HepG2 (cell line): Measurements from ENCODE around the gene CBFA2T2. TPM values are rescaled to one million over a fixed set of nuclear protein-coding genes. Genes with fewer than 3 reads are reported as not detected.

Source experiments
- ASH2L ChIP-seq: fragments of 300-600, 200-600 bp; sonication (generic); IDR thresholded peaks from 2 replicates; pipeline ENCODE4 v1.7.0; 2017; ENCODE audit warnings: low read depth, mild to moderate bottlenecking, moderate library complexity, mixed read lengths, low read length; ENCODE audit not compliant: insufficient read length
- GATAD2A ChIP-seq: IDR thresholded peaks from 2 replicates; pipeline ENCODE4 v1.6.1; 2016
- GTF3A ChIP-seq: sonication (generic); formaldehyde crosslinking; conservative IDR thresholded peaks from 2 replicates; pipeline ENCODE4 v1.4.0; 2020; ENCODE audit warnings: mild to moderate bottlenecking, missing genetic modification reagents
- KDM3A ChIP-seq: IDR thresholded peaks from 2 replicates; pipeline ENCODE4 v1.6.1; 2018; ENCODE audit warnings: low read depth, missing compliant biosample characterization
- KMT2A ChIP-seq: sonication (generic); formaldehyde crosslinking; IDR thresholded peaks from 2 replicates; pipeline ENCODE4 v1.4.0; 2020; ENCODE audit warnings: missing genetic modification reagents
- MED1 ChIP-seq: sonication (generic); formaldehyde crosslinking; IDR thresholded peaks from 2 replicates; pipeline ENCODE4 v1.4.0; 2020; ENCODE audit warnings: missing genetic modification reagents
- MXI1 ChIP-seq: IDR thresholded peaks from 3 replicates; pipeline ENCODE4 v1.6.1; 2012; ENCODE audit warnings: low read depth, low read length, inconsistent platforms, borderline replicate concordance
- POLR2G ChIP-seq: fragments of 200-400 bp; formaldehyde crosslinking; IDR thresholded peaks from 2 replicates; pipeline ENCODE4 v1.6.1; 2018; ENCODE audit warnings: mild to moderate bottlenecking, low read depth, low read length, moderate library complexity
- RAD51 ChIP-seq: fragments of 450-650 bp; IDR thresholded peaks from 2 replicates; pipeline ENCODE4 v1.6.1; 2016; ENCODE audit warnings: borderline replicate concordance
- RNF219 ChIP-seq: sonication (generic); formaldehyde crosslinking; IDR thresholded peaks from 2 replicates; pipeline ENCODE4 v1.5.0; 2020; ENCODE audit warnings: mild to moderate bottlenecking, missing genetic modification reagents
- SP1 ChIP-seq, 2 experiments: fragments of 450-650 bp in 1 of 2; sonication (generic) in 1 of 2; formaldehyde crosslinking in 1 of 2; IDR thresholded peaks; 2 replicates each; pipeline versions ENCODE4 v1.4.0 to v1.6.1; 2016 to 2020; ENCODE audit warnings: missing genetic modification reagents in 1 of 2
- ZIK1 ChIP-seq: sonication (generic); formaldehyde crosslinking; IDR thresholded peaks from 2 replicates; pipeline ENCODE4 v1.5.0; 2020; ENCODE audit warnings: mild to moderate bottlenecking, low read depth, missing genetic modification reagents, borderline replicate concordance
- ZMAT3 ChIP-seq: sonication (generic); formaldehyde crosslinking; conservative IDR thresholded peaks from 2 replicates; pipeline ENCODE4 v1.7.0; 2021; ENCODE audit warnings: missing genetic modification reagents
- ZNF274 ChIP-seq: sonication (generic); formaldehyde crosslinking; IDR thresholded peaks from 2 replicates; pipeline ENCODE4 v1.5.1; 2020; ENCODE audit warnings: mild to moderate bottlenecking, missing genetic modification reagents
- ZNF512 ChIP-seq: sonication (generic); formaldehyde crosslinking; IDR thresholded peaks from 2 replicates; pipeline ENCODE4 v1.4.0; 2020; ENCODE audit warnings: mild to moderate bottlenecking, missing genetic modification reagents
- ZNF549 ChIP-seq: sonication (generic); formaldehyde crosslinking; IDR thresholded peaks from 2 replicates; pipeline ENCODE4 v1.5.0; 2020; ENCODE audit warnings: missing genetic modification reagents
- ZNF557 ChIP-seq: sonication (generic); formaldehyde crosslinking; IDR thresholded peaks from 2 replicates; pipeline ENCODE4 v1.4.0; 2020; ENCODE audit warnings: missing genetic modification reagents
- ZNF589 ChIP-seq: sonication (generic); formaldehyde crosslinking; conservative IDR thresholded peaks from 2 replicates; pipeline ENCODE4 v1.8.0; 2022; ENCODE audit warnings: mild to moderate bottlenecking, moderate library complexity, missing genetic modification reagents
- ZNF605 ChIP-seq: sonication (generic); formaldehyde crosslinking; IDR thresholded peaks from 2 replicates; pipeline ENCODE4 v1.8.0; 2022; ENCODE audit warnings: mild to moderate bottlenecking, missing genetic modification reagents
- ZNF784 ChIP-seq: sonication (generic); formaldehyde crosslinking; IDR thresholded peaks from 2 replicates; pipeline ENCODE4 v1.5.1; 2020; ENCODE audit warnings: missing genetic modification reagents, mild to moderate bottlenecking, borderline replicate concordance
- ZNF83 ChIP-seq: sonication (generic); formaldehyde crosslinking; IDR thresholded peaks from 2 replicates; pipeline ENCODE4 v1.4.0; 2020; ENCODE audit warnings: missing genetic modification reagents, mild to moderate bottlenecking, borderline replicate concordance
- ZNF841 ChIP-seq: sonication (generic); formaldehyde crosslinking; IDR thresholded peaks from 2 replicates; pipeline ENCODE4 v1.8.1; 2023; ENCODE audit warnings: missing genetic modification reagents, borderline replicate concordance
- polyA plus RNA-seq, 8 experiments: library from polyadenylated mRNA; depleted of rRNA in 3 of 8; stranded (reverse) in 7 of 8; unstranded in 1 of 8; fragments of >200 nt; fragmentation: Illumina TruSeq in 4 of 8; extraction: Trizol in 4 of 8; gene quantifications; 2 replicates each; pipeline versions ENCODE4 v1.2.1 to v1.2.3, GENCODE V29; 2011 to 2016; ENCODE audit warnings: low read depth in 4 of 8, missing spikeins in 1 of 8, mixed read lengths in 1 of 8; ENCODE audit not compliant: insufficient read depth in 1 of 8
- total RNA-seq, 5 experiments: library from RNA; depleted of rRNA; stranded (reverse); fragments of >200 nt; fragmentation: Illumina TruSeq; extraction: Trizol; gene quantifications; 2 replicates each; pipeline ENCODE4 v1.2.3, GENCODE V29; 2016; ENCODE audit warnings: low read depth in 1 of 5
- TF ChIP-seq, protein P1 (sequence below): sonication (generic); formaldehyde crosslinking; IDR thresholded peaks from 2 replicates; pipeline ENCODE4 v1.5.0; 2020; ENCODE audit warnings: missing genetic modification reagents
- TF ChIP-seq, protein P2 (sequence below): conservative IDR thresholded peaks from 2 replicates; pipeline ENCODE4 v1.6.1; 2018; ENCODE audit warnings: missing genetic modification reagents

Gene CBFA2T2
- total and polyA plus RNA-seq, 2 of the 13 experiments (the other 11 are each of a cell fraction or from before 2014, with no cell fraction given) = 6.3 to 21.2 TPM

DNA sequence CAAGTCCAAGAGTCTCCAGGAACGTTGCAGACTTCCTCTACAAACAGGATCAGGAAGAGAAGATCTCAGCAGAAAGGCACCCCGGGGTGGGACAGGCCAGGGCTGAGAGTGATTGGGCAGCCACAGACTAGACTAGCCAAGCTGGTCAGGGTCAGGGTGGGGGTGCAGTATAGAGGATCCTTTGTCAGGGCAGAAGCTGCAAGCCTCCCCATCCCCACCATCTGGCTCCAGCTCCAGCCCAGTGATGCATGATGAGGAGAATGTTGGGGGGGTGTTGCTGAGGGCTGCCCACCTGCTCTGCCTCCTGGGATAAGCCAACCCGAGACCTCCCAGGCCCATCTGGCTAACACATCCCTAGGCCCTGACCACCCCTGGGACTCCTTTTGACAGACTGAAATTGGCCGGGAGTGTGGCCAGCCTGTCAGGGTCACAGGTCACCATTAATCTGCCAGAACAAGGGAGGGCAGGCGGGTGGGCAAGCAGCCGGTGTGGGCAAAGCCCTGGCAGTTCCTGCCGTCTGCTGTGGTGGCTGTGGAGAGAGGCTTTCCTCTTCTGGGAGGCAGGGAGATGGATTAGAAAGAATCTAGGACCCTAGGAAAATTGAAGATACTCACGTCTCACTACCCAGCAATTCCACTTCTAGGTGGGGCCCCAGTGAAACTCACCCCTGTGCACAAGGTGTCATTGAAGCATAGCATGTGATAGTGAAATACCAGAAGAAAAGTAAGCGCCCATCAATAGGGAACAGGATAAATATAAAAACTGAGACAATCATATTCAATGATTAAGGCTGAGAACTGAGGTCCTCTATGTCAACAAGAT lies 24.2 kb upstream of the CBFA2T2 start (continued):
- no peak for TF ChIP-seq ZNF83 (CRISPR knock-in tag)
- TF ChIP-seq, protein P1, sequence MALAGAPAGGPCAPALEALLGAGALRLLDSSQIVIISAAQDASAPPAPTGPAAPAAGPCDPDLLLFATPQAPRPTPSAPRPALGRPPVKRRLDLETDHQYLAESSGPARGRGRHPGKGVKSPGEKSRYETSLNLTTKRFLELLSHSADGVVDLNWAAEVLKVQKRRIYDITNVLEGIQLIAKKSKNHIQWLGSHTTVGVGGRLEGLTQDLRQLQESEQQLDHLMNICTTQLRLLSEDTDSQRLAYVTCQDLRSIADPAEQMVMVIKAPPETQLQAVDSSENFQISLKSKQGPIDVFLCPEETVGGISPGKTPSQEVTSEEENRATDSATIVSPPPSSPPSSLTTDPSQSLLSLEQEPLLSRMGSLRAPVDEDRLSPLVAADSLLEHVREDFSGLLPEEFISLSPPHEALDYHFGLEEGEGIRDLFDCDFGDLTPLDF (CRISPR knock-in tag) = no peak
- TF ChIP-seq ZNF512 (CRISPR knock-in tag) = no peak
- TF ChIP-seq ZNF841 = no peak
- TF ChIP-seq ZNF605 = no peak
- TF ChIP-seq ZNF557 (CRISPR knock-in tag) = no peak
- TF ChIP-seq GATAD2A (CRISPR knock-in tag) = no peak
- TF ChIP-seq ZMAT3 (CRISPR knock-in tag) = no peak
- TF ChIP-seq, protein P2, sequence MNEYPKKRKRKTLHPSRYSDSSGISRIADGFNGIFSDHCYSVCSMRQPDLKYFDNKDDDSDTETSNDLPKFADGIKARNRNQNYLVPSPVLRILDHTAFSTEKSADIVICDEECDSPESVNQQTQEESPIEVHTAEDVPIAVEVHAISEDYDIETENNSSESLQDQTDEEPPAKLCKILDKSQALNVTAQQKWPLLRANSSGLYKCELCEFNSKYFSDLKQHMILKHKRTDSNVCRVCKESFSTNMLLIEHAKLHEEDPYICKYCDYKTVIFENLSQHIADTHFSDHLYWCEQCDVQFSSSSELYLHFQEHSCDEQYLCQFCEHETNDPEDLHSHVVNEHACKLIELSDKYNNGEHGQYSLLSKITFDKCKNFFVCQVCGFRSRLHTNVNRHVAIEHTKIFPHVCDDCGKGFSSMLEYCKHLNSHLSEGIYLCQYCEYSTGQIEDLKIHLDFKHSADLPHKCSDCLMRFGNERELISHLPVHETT (CRISPR knock-in tag) = no peak
- TF ChIP-seq KDM3A (CRISPR knock-in tag) = no peak
- no peak for TF ChIP-seq RNF219 (CRISPR knock-in tag)
- no peak for TF ChIP-seq SP1 (IDR thresholded peaks at IDR 0.05)
- TF ChIP-seq SP1 (CRISPR knock-in tag; IDR thresholded peaks at IDR 0.05) = no peak
- TF ChIP-seq ZNF549 (CRISPR knock-in tag) = no peak
- no peak for TF ChIP-seq ZNF784
- TF ChIP-seq KMT2A (CRISPR knock-in tag) = no peak
- no peak for TF ChIP-seq MXI1
- TF ChIP-seq ZNF589 = no peak
- no peak for TF ChIP-seq POLR2G
- TF ChIP-seq RAD51 = no peak
- no peak for TF ChIP-seq ZIK1 (CRISPR knock-in tag)
- no peak for TF ChIP-seq ZNF274 (CRISPR knock-in tag)
- TF ChIP-seq MED1 (CRISPR knock-in tag) = no peak
- no peak for TF ChIP-seq ASH2L
- no peak for TF ChIP-seq GTF3A (CRISPR knock-in tag)
